Measurements from ENCODE around the gene EFCAB8.
"Not testable (repeated sequence)": the region's sequence is repeated elsewhere in the genome, so short reads cannot be mapped to it uniquely, and the experiment has no call there.

EFCAB8 gene

DNA sequence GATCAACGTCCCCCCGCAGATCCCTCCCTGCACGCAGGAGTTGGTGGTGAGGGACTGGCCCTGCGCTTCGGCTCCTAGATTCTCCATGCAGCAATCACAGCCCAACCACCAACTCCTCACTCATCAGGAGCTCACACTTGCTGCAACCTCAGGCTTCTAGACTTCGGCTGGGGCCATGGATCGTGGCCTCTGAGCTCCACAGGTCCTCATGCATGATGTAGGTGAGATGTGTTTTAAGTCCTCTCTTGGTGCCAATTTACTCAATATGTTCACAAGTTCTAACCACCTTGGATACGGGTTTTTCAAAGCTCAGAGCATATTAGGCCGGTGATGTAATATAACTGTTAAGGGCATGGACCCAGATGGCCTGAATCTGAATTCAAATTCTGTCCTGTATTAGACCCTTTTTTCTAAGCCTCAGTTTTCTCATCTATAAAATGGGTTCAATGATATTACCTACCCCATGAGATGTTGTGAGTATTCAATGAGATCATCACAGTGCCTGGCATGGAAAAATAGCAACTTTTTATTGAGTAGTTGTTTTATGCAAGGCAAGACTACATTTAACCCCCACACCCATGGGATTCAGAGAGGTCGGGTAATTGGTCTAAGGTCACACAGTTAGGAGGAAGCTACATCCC is 114.5 kb downstream of the EFCAB8 start:
- DNase-seq (ENCODE audit: low read depth) = no peak
- no peak overlapping the region for H3K4me3 ChIP-seq (ENCODE audit: low read length)
- TF ChIP-seq, protein P1, sequence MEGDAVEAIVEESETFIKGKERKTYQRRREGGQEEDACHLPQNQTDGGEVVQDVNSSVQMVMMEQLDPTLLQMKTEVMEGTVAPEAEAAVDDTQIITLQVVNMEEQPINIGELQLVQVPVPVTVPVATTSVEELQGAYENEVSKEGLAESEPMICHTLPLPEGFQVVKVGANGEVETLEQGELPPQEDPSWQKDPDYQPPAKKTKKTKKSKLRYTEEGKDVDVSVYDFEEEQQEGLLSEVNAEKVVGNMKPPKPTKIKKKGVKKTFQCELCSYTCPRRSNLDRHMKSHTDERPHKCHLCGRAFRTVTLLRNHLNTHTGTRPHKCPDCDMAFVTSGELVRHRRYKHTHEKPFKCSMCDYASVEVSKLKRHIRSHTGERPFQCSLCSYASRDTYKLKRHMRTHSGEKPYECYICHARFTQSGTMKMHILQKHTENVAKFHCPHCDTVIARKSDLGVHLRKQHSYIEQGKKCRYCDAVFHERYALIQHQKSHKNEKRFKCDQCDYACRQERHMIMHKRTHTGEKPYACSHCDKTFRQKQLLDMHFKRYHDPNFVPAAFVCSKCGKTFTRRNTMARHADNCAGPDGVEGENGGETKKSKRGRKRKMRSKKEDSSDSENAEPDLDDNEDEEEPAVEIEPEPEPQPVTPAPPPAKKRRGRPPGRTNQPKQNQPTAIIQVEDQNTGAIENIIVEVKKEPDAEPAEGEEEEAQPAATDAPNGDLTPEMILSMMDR (IDR thresholded peaks at IDR 0.05; ENCODE audit: insufficient read depth, low read depth, low read length, missing control alignments) = no peak

DNA sequence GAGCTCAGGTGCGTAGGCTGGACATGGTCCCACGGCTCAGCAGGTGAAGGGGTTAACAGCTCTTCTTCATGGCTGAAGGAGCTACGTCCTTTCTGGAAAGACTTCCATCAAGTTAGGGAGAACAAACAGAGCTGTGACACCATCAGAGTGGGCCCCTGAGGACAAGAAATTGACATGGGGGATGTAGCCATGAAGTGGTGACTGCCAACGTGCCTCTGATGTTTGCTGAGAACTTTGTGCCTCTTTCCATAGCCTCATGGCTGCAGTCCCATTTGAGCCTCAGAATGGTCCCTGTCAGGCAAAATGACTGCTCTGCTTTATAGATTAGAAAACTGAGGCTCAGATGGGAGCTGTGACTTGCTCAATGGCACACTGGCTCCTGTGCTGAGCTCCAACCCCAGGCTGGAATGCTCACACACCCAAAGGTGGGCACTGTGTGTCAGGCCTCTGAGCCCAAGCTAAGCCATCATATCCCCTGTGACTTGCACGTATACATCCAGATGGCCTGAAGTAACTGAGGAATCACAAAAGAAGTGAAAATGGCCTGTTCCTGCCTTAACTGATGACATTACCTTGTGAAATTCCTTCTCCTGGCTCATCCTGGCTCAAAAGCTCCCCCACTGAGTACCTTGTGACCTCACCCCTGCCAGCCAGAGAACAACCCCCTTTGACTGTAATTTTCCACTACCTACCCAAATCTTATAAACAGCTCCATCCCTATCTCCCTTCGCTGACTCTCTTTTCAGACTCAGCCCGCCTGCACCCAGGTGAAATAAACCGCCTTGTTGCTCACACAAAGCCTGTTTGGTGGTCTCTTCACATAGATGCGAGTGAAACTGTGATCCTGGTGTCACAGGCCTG is 115.7 kb downstream of the EFCAB8 start:
- not testable (repeated sequence) for DNase-seq (ENCODE audit: low read depth); H3K4me3 ChIP-seq (ENCODE audit: low read length)

DNA sequence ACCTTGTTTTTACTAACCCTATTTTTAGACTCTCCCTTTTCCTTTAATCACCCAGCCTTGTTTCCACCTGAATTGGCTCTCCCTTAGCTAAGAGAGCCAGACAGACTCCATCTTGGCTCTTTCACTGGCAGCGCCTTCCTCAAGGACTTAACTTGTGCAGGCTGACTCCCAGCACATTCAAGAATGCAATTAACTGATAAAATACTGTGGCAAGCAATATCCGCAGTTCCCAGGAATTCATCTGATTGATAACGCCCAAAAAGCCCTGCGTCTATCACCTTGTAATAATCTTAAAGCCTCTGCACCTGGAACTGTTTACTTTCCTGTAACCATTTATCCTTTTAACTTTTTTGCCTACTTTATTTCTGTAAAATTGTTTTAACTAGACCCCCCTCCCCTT is 116.4 kb downstream of the EFCAB8 start:
- not testable (repeated sequence) for H3K4me3 ChIP-seq (ENCODE audit: low read length); DNase-seq (ENCODE audit: low read depth)

DNA sequence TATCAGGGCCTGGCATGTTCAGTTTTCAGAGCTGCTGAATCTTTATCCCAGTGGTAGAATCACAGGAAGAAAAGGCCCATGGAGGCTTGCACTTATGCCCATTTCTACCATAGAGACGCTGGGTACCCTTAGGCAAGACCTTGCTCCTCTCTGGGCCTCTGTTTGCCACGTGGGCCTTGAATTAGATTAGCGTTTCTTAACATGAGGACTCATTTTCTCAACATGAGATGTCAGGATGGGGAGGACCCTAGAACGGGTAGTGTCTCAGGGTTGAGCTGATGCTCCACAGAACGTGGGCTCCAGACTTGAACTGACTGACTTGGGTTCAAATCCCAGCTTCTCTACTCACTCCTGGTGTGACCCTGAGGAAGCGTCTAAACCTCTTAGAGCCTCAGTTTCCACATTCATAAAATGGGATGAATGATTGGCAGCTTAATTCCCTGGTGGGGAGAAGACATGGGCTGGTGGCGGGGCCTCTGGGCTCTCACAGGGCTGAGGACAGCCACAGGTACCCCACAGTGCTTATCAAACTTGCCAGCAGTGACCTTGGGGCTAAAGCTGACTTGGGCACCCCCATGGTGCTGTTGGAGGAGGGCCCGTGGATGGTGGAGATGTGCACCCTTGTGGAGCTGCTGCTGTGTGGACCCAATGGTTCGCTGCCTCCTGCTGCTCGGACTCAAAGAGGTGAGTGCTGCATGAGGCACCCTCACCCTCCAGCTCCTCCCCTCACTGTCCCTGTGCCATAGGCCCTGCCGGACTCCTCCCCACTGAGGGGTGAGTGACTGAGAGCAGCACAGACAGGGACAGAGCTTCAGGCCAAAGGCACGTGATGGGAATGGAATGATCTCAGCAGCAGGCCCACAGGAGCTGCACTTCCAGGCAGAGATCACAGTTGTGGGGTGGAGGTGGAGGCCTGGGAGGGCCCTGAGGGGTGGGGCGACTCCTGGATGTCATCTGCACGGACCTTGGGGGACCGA is 117.3 kb downstream of the EFCAB8 start:
- TF ChIP-seq, protein P1 (IDR thresholded peaks at IDR 0.05; ENCODE audit: insufficient read depth, low read depth, low read length, missing control alignments) = no peak
- DNase-seq (ENCODE audit: low read depth) = no peak
- H3K4me3 ChIP-seq (ENCODE audit: low read length) = no peak overlapping the region

DNA sequence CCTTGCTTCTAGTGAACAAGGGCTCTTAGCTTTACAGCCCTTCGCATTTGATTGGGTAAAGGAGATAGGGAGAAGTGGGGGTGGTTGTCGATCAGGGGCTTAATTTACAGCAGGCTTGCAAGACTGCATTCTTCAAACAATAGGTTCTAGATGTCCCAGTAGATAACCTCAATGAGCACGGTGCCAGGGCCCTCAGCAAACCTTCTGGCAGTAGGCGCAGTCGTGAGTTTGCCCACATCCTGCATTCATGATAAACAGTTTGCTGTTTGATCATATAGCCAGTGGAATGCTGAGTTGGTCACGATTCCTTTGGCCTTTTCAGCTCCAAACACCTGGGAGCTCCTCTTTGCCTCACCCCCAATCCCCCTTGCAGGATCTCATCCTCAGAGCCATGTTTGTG is 118.0 kb downstream of the EFCAB8 start:
- TF ChIP-seq, protein P1 (IDR thresholded peaks at IDR 0.05; ENCODE audit: insufficient read depth, low read depth, low read length, missing control alignments) = no peak

DNA sequence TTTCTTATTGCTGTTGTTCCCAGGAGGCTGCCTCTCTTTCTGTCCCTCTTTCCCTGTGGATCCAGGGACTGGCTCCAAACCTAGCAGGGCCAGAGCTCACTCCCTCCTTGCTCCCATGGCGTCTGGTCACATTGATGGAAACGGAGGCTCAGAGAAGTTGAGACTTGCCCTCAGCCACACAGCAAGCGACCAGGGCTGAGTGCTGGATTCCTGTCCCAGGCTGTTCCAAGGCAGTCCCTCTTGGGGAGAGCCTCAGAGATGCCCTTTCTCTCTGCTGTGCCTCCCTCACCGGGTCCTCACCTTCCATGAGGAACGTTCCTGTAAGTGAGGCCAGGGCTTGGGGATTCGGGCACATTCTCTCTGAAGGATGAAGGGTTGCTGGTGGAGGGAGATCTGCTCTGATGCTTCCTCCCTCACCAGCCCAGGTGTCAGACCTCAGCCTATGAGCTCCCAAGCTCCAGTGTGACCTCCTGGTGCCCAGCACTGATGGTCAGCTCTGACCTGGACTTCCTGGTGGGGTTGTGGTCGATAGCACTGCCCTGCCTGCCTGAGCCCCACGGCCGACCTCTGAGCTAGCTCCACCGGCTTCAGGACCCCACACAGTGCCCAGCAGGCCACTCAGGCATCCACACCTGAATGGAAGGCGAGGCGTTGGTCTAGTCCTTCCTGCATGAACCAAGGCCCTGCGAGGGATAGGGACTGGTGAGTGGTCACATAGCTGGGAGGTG is 118.7 kb downstream of the EFCAB8 start:
- no peak overlapping the region for H3K4me3 ChIP-seq (ENCODE audit: low read length)
- no peak for DNase-seq (ENCODE audit: low read depth)
- TF ChIP-seq, protein P1 (IDR thresholded peaks at IDR 0.05; ENCODE audit: insufficient read depth, low read depth, low read length, missing control alignments) = no peak

More for the DNA sequence above, 118.0 kb downstream of the EFCAB8 start:
- DNase-seq (ENCODE audit: low read depth) = no peak
- H3K4me3 ChIP-seq (ENCODE audit: low read length) = no peak overlapping the region

DNA sequence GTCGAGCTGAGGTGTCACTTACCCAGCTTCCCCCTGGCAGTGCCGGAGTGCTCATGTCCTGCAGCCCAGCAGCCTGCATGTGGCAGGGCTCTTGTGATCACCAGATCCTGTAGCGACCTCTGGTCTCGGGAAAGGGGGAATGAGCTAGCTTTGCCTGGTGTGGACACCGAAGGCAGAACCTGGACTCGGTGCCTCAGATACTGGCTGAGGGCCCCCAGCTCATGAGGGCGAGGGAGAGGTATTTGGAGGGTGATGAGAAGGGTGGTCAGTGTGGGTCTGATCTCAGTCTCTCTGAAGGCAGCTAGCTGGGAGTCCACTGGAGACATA is 119.2 kb downstream of the EFCAB8 start:
- H3K4me3 ChIP-seq (ENCODE audit: low read length) = no peak overlapping the region
- DNase-seq (ENCODE audit: low read depth) = no peak
- TF ChIP-seq, protein P1 (IDR thresholded peaks at IDR 0.05; ENCODE audit: insufficient read depth, low read depth, low read length, missing control alignments) = no peak
